GM19463 (cell line): ENCODE data around the gene BLMH.

Source experiments
- ATAC-seq: cut with Tn5 transposase; IDR thresholded peaks from one replicate; pipeline ENCODE4 v1.9.1; 2021; ENCODE audit warnings: mild to moderate bottlenecking, moderate library complexity; ENCODE audit not compliant: unreplicated experiment

BLMH gene

GRCh38 chr17:30291543-30292285 lies at the start of gene BLMH:
Gene BLMH, minus strand, starts transcription at chr17:30291944. Its CDS starts 125 bp downstream, at chr17:30291819.
- ATAC-seq = peak; percentile 77

GRCh38 chr17:30340801-30341356 lies 49.1 kb upstream of the BLMH start:
- ATAC-seq = no peak

GRCh38 chr17:30339086-30339485 lies 47.3 kb upstream of the BLMH start:
- no peak for ATAC-seq

- no peak for ATAC-seq
Measured at GRCh38 chr17:30337393-30337999, 45.8 kb upstream of the BLMH start.

- ATAC-seq = no peak
Measured at GRCh38 chr17:30336369-30337171, 44.8 kb upstream of the BLMH start.

- ATAC-seq = no peak
Measured at GRCh38 chr17:30334421-30334820, 42.7 kb upstream of the BLMH start.

GRCh38 chr17:30333503-30334360 lies 42.0 kb upstream of the BLMH start, which contains the start of gene TMIGD1:
Gene TMIGD1, minus strand, starts transcription at chr17:30334057. Its CDS starts 1,924 bp downstream, at chr17:30332133.
- ATAC-seq = no peak

GRCh38 chr17:30332057-30332542 lies 40.4 kb upstream of the BLMH start:
- ATAC-seq = no peak

- ATAC-seq = no peak
Measured at GRCh38 chr17:30326809-30327208, 35.1 kb upstream of the BLMH start.

GRCh38 chr17:30324723-30325122 lies 33.0 kb upstream of the BLMH start:
- no peak for ATAC-seq

GRCh38 chr17:30323895-30324319 lies 32.2 kb upstream of the BLMH start:
- ATAC-seq = no peak

- ATAC-seq = no peak
Measured at GRCh38 chr17:30323262-30323894, 31.6 kb upstream of the BLMH start.

- no peak for ATAC-seq
Measured at GRCh38 chr17:30321314-30321713, 29.6 kb upstream of the BLMH start.

GRCh38 chr17:30318155-30318554 lies 26.4 kb upstream of the BLMH start:
- ATAC-seq = no peak

GRCh38 chr17:30316736-30317135 lies 25.0 kb upstream of the BLMH start:
- no peak for ATAC-seq

GRCh38 chr17:30315106-30315505 lies 23.4 kb upstream of the BLMH start:
- ATAC-seq = no peak

GRCh38 chr17:30314474-30314873 lies 22.7 kb upstream of the BLMH start:
- no peak for ATAC-seq

GRCh38 chr17:30312226-30312625 lies 20.5 kb upstream of the BLMH start:
- no peak for ATAC-seq

- ATAC-seq = no peak
Measured at GRCh38 chr17:30310562-30310961, 18.8 kb upstream of the BLMH start.

- ATAC-seq = no peak
Measured at GRCh38 chr17:30309591-30309990, 17.8 kb upstream of the BLMH start.
